Neuronal stem cell (in vitro differentiated cells): ENCODE data around the gene ZC3H10.
"Not testable (repeated sequence)": the region's sequence is repeated elsewhere in the genome, so short reads cannot be mapped to it uniquely, and the experiment has no call there.

Source experiments
- DNase-seq: peaks from one replicate; pipeline ENCODE4 v3.0.0-alpha.2; 2013; ENCODE audit warnings: low spot score
- H2AFZ ChIP-seq: one replicate; pipeline ENCODE4 v1.6.1; 2013; ENCODE audit warnings: mild to moderate bottlenecking, low read length, inconsistent platforms
- H2AK5ac ChIP-seq: 2 replicates; pipeline ENCODE4 v1.6.1; 2013; ENCODE audit warnings: low read depth, mild to moderate bottlenecking, inconsistent platforms, low read length, moderate library complexity, mixed read lengths
- H2BK120ac ChIP-seq: 2 replicates; pipeline ENCODE4 v1.6.1; 2013; ENCODE audit warnings: low read depth, mild to moderate bottlenecking, inconsistent platforms, low read length, moderate library complexity, mixed read lengths
- H2BK12ac ChIP-seq: one replicate; pipeline ENCODE4 v1.6.1; 2013; ENCODE audit warnings: low read length, inconsistent platforms
- H2BK15ac ChIP-seq: 2 replicates; pipeline ENCODE4 v1.6.1; 2013; ENCODE audit warnings: mild to moderate bottlenecking, low read length, inconsistent platforms, mixed read lengths
- H2BK5ac ChIP-seq: one replicate; pipeline ENCODE4 v1.6.1; 2013; ENCODE audit warnings: inconsistent platforms, mild to moderate bottlenecking, low read length, moderate library complexity
- H3K14ac ChIP-seq: one replicate; pipeline ENCODE4 v1.6.1; 2013; ENCODE audit warnings: low read length, inconsistent platforms
- H3K18ac ChIP-seq: 2 replicates; pipeline ENCODE4 v1.6.1; 2013; ENCODE audit warnings: low read length, inconsistent platforms
- H3K23ac ChIP-seq: 2 replicates; pipeline ENCODE4 v1.6.1; 2013; ENCODE audit warnings: low read depth, mild to moderate bottlenecking, mixed read lengths, low read length, inconsistent platforms; ENCODE audit not compliant: poor library complexity
- H3K27ac ChIP-seq: replicated peaks from 3 replicates; pipeline ENCODE4 v1.5.1; 2013; ENCODE audit warnings: low read length, inconsistent platforms
- H3K27me3 ChIP-seq, 3 experiments: 2 replicates each; pipeline ENCODE4 v1.6.1; 2013; ENCODE audit warnings: low read length in 3 of 3, mild to moderate bottlenecking in 2 of 3, inconsistent platforms in 1 of 3, low read depth in 1 of 3, mixed read lengths in 1 of 3, moderate library complexity in 1 of 3; ENCODE audit not compliant: control insufficient read depth in 3 of 3, insufficient read depth in 3 of 3
- H3K36me3 ChIP-seq, 2 donors: replicated peaks in 1 of 2; 2 replicates each; pipeline ENCODE4 v1.6.1; 2013; ENCODE audit warnings: low read length in 2 of 2; ENCODE audit not compliant: control insufficient read depth in 2 of 2, insufficient read depth in 2 of 2
- H3K4ac ChIP-seq: 2 replicates; pipeline ENCODE4 v1.6.1; 2013; ENCODE audit warnings: inconsistent platforms, mild to moderate bottlenecking, low read length, moderate library complexity
- H3K4me1 ChIP-seq, 2 donors: 1 replicate in 1 of 2; 2 replicates in 1 of 2; pipeline ENCODE4 v1.6.1; 2013; ENCODE audit warnings: low read length in 2 of 2, low read depth in 1 of 2; ENCODE audit not compliant: control insufficient read depth in 2 of 2, insufficient read depth in 1 of 2
- H3K4me2 ChIP-seq: one replicate; pipeline ENCODE4 v1.6.1; 2013; ENCODE audit warnings: mild to moderate bottlenecking, low read length, inconsistent platforms; ENCODE audit not compliant: insufficient read depth, poor library complexity, severe bottlenecking
- H3K4me3 ChIP-seq, 2 donors: 2 replicates each; pipeline ENCODE4 v1.5.1; 2013; ENCODE audit warnings: low read length in 2 of 2, mild to moderate bottlenecking in 2 of 2, inconsistent platforms in 1 of 2, moderate library complexity in 1 of 2
- H3K79me1 ChIP-seq: one replicate; pipeline ENCODE4 v1.6.1; 2013; ENCODE audit warnings: low read depth, mild to moderate bottlenecking, inconsistent platforms, low read length, moderate library complexity
- H3K9ac ChIP-seq: one replicate; pipeline ENCODE4 v1.6.1; 2013; ENCODE audit warnings: mild to moderate bottlenecking, low read depth, low read length, inconsistent platforms; ENCODE audit not compliant: poor library complexity
- H3K9me3 ChIP-seq, 2 donors: replicated peaks in 1 of 2; 2 replicates each; pipeline versions ENCODE3 to v1.6.1; 2013; ENCODE audit warnings: low read length in 2 of 2, mild to moderate bottlenecking in 2 of 2, inconsistent platforms in 1 of 2, low read depth in 1 of 2, mixed read lengths in 1 of 2, moderate library complexity in 1 of 2; ENCODE audit not compliant: control insufficient read depth in 2 of 2, insufficient read depth in 1 of 2
- H4K8ac ChIP-seq: one replicate; pipeline ENCODE4 v1.6.1; 2013; ENCODE audit warnings: low read depth, mild to moderate bottlenecking, inconsistent platforms, low read length, moderate library complexity
- H4K91ac ChIP-seq: one replicate; pipeline ENCODE4 v1.6.1; 2013; ENCODE audit warnings: low read length, low read depth, mild to moderate bottlenecking, inconsistent platforms; ENCODE audit not compliant: poor library complexity
- WGBS, 2 donors: extraction: QIAGEN DNeasy Blood & Tissue Kit; methylation state at CpG; one replicate each; pipeline ENCODE4 v1.1.7; 2013; ENCODE audit warnings: missing lambda C conversion rate in 2 of 2, mixed read lengths in 1 of 2; ENCODE audit not compliant: insufficient read length in 2 of 2, insufficient replicate concordance in 1 of 2; ENCODE audit errors: extremely low coverage in 2 of 2; 5-methylcytosine and 5-hydroxymethylcytosine counted together

Gene ZC3H10

GRCh38 chr12:56155256-56155845, 37.3 kb downstream of the ZC3H10 start:
- Histone ChIP-seq H2AFZ (no peak overlapping the region), H3K9ac (no peak overlapping the region), H3K4me3 (no peak overlapping the region), H3K27ac (no peak overlapping the region), H4K8ac (no peak overlapping the region), H2AK5ac (no peak overlapping the region), H4K91ac (no peak overlapping the region), H2BK5ac (peak overlapping the region; percentile 2), H3K23ac (no peak overlapping the region), H3K79me1 (no peaks in the 10 kb centered on the region), H2BK15ac (no peak overlapping the region), H2BK12ac (no peak overlapping the region), H3K18ac (no peak overlapping the region), H3K4me2 (no peak overlapping the region), H3K9me3 (no peaks in the 10 kb centered on the region), H3K36me3 (peaks cover 21 to 28% of the 10 kb centered on the region in 2 donors), H3K14ac (no peak overlapping the region), H2BK120ac (no peak overlapping the region), H3K4ac (no peak overlapping the region), H3K4me1 (peaks cover 18 to 23% of the 10 kb centered on the region in 2 donors), H3K27me3 (no peaks in the 10 kb centered on the region)
- DNase-seq, result no peak
- WGBS, 2 donors, result no CpG with 5 or more reads among the region's 11 CpGs

GRCh38 chr12:56156464-56157200, 38.6 kb downstream of the ZC3H10 start:
- not testable (repeated sequence) for H3K9me3 ChIP-seq, H3K4me2 ChIP-seq, H3K79me1 ChIP-seq, H4K91ac ChIP-seq, H2BK15ac ChIP-seq, H2BK120ac ChIP-seq, DNase-seq, H3K4ac ChIP-seq, H2AFZ ChIP-seq, H3K27me3 ChIP-seq, H3K14ac ChIP-seq, H2BK5ac ChIP-seq, H4K8ac ChIP-seq, H3K9ac ChIP-seq, H2BK12ac ChIP-seq, H3K18ac ChIP-seq, H3K23ac ChIP-seq, H2AK5ac ChIP-seq, H3K4me3 ChIP-seq
- peaks cover 30 to 41% of the 10 kb centered on the region in 2 donors for H3K36me3 ChIP-seq
- peaks cover 27 to 34% of the 10 kb centered on the region in 2 donors for H3K4me1 ChIP-seq
- peak overlapping the region; percentile 96 for H3K27ac ChIP-seq
- WGBS, 2 donors, result no CpG with 5 or more reads among the region's 21 CpGs

GRCh38 chr12:56157201-56158028, 39.3 kb downstream of the ZC3H10 start:
- peak overlapping the region; percentile 95 for H3K18ac ChIP-seq
- H3K9ac ChIP-seq, result peak overlapping the region; percentile 90
- no CpG with 5 or more reads among the region's 45 CpGs for WGBS, 2 donors
- H3K27me3 ChIP-seq, result no peaks in the 10 kb centered on the region
- peak overlapping the region; percentile 75 for H3K23ac ChIP-seq
- no peak overlapping the region for H4K91ac ChIP-seq
- H2BK120ac ChIP-seq, result no peak overlapping the region
- no peak overlapping the region for H2BK12ac ChIP-seq
- H2BK15ac ChIP-seq, result peak overlapping the region; percentile 71
- H3K4ac ChIP-seq, result peak overlapping the region; percentile 53
- peak overlapping the region; percentile 96 for H3K27ac ChIP-seq
- peaks cover 27 to 39% of the 10 kb centered on the region in 2 donors for H3K4me1 ChIP-seq
- peak overlapping the region; percentile 11 for H3K14ac ChIP-seq
- peak overlapping the region; percentile 60 for H3K4me2 ChIP-seq
- peak overlapping the region; percentile 65 for H2AK5ac ChIP-seq
- no peaks in the 10 kb centered on the region for H3K79me1 ChIP-seq
- H3K9me3 ChIP-seq, result no peaks in the 10 kb centered on the region
- no peak overlapping the region for H4K8ac ChIP-seq
- H3K4me3 ChIP-seq, result peak overlapping the region; percentile 73 to 85
- H3K36me3 ChIP-seq, result peaks cover 34 to 49% of the 10 kb centered on the region in 2 donors
- no peak overlapping the region for H2BK5ac ChIP-seq
- peak overlapping the region; percentile 66 for H2AFZ ChIP-seq
- DNase-seq, result peak; percentile 83
